SK-N-SH (cell line): ENCODE data around the gene DTNA. TPM values are rescaled to one million over a fixed set of nuclear protein-coding genes. Genes with fewer than 3 reads are reported as not detected.

Experiments
- CTCF ChIA-PET: fragments of 300-600, 350-600 bp; formaldehyde crosslinking; extraction: SDS; loops from one replicate; lab custom pipeline; 2021; lab: Yijun Ruan, JAX
- POLR2A ChIA-PET: fragments of 350-600 bp; sonication (Branson Sonifier 250); formaldehyde crosslinking; extraction: SDS; loops from one replicate; lab custom pipeline; 2020; ENCODE audit warnings: antibody characterized with exemption, inconsistent platforms; lab: Yijun Ruan, JAX
- DNase-seq: peaks from one replicate; pipeline ENCODE4 v3.0.0; 2012
- H2AFZ ChIP-seq: fragments of 200-600 bp; sonication (generic); 2 replicates; pipeline ENCODE4 v1.8.1; 2016; ENCODE audit warnings: antibody characterized with exemption, mild to moderate bottlenecking, low read depth
- H3F3A ChIP-seq: fragments of 200-600 bp; sonication (generic); replicated peaks from 2 replicates; pipeline ENCODE3; 2016; ENCODE audit warnings: antibody characterized with exemption, mild to moderate bottlenecking; ENCODE audit not compliant: insufficient read depth
- H3K27ac ChIP-seq, 2 experiments: fragments of 200-500 bp in 1 of 2; fragments of 200-600 bp in 1 of 2; sonication (Bioruptor generic) in 1 of 2; sonication (generic), shearing (Covaris generic) in 1 of 2; 2 replicates each; pipeline versions ENCODE4 v1.5.1 to v1.6.1; 2014 to 2016; ENCODE audit warnings: low read depth in 2 of 2, inconsistent platforms in 1 of 2, low read length in 1 of 2, mild to moderate bottlenecking in 1 of 2, mixed read lengths in 1 of 2
- H3K27me3 ChIP-seq: fragments of 200-600 bp; sonication (generic), shearing (Covaris generic); 2 replicates; pipeline ENCODE4 v1.6.1; 2016; ENCODE audit warnings: mixed run types; ENCODE audit not compliant: insufficient read depth
- H3K36me3 ChIP-seq, 2 experiments: fragments of 200-500 bp in 1 of 2; fragments of 200-600 bp in 1 of 2; sonication (Bioruptor generic) in 1 of 2; sonication (generic) in 1 of 2; replicated peaks in 1 of 2; 2 replicates each; pipeline versions ENCODE3 to v1.5.1; 2014 to 2016; ENCODE audit warnings: low read length in 1 of 2, mild to moderate bottlenecking in 1 of 2; ENCODE audit not compliant: insufficient read depth in 2 of 2, control insufficient read depth in 1 of 2
- H3K4me1 ChIP-seq, 2 experiments: fragments of 200-500 bp in 1 of 2; fragments of 200-600 bp in 1 of 2; sonication (Bioruptor generic) in 1 of 2; sonication (generic), shearing (Covaris generic) in 1 of 2; 2 replicates each; pipeline versions ENCODE4 v1.5.1 to v1.6.1; 2014 to 2016; ENCODE audit warnings: low read depth in 1 of 2, low read length in 1 of 2, mixed run types in 1 of 2; ENCODE audit not compliant: insufficient read depth in 2 of 2, control insufficient read depth in 1 of 2
- H3K4me2 ChIP-seq: fragments of 200-600 bp; sonication (generic), shearing (Covaris generic); 2 replicates; pipeline ENCODE4 v1.6.1; 2017; ENCODE audit warnings: mixed run types
- H3K4me3 ChIP-seq, 2 experiments: fragments of 200-500 bp in 1 of 2; fragments of 200-600 bp in 1 of 2; sonication (Bioruptor generic) in 1 of 2; sonication (generic), shearing (Covaris generic) in 1 of 2; 2 replicates each; pipeline versions ENCODE4 v1.5.1 to v1.8.1; 2014 to 2016; ENCODE audit warnings: low read depth in 2 of 2, inconsistent platforms in 1 of 2, low read length in 1 of 2, mild to moderate bottlenecking in 1 of 2, mixed read lengths in 1 of 2, moderate library complexity in 1 of 2
- H3K79me2 ChIP-seq: fragments of 200-600 bp; sonication (generic); 2 replicates; pipeline ENCODE4 v1.8.1; 2017; ENCODE audit warnings: mild to moderate bottlenecking; ENCODE audit not compliant: insufficient read depth
- H3K9ac ChIP-seq: fragments of 200-600 bp; sonication (generic); 2 replicates; pipeline ENCODE4 v1.6.1; 2017; ENCODE audit warnings: mixed run types
- H3K9me2 ChIP-seq: fragments of 200-600 bp; sonication (generic); 2 replicates; pipeline ENCODE4 v1.6.1; 2017; ENCODE audit warnings: mixed run types
- H3K9me3 ChIP-seq: fragments of 200-600 bp; sonication (generic); 2 replicates; pipeline ENCODE4 v1.6.1; 2017; ENCODE audit warnings: mixed run types, mild to moderate bottlenecking, moderate library complexity
- H4K20me1 ChIP-seq: fragments of 200-600 bp; sonication (generic); 2 replicates; pipeline ENCODE4 v1.6.1; 2017; ENCODE audit warnings: mild to moderate bottlenecking, mixed run types; ENCODE audit not compliant: insufficient read depth
- FOSL2 ChIP-seq: IDR thresholded peaks from 2 replicates; pipeline ENCODE4 v1.4.0; 2012; ENCODE audit warnings: low read depth, mild to moderate bottlenecking, moderate library complexity, borderline replicate concordance
- FOXM1 ChIP-seq: IDR thresholded peaks from 2 replicates; pipeline ENCODE4 v1.4.0; 2012; ENCODE audit warnings: low read depth, mild to moderate bottlenecking
- GABPA ChIP-seq: IDR thresholded peaks from 2 replicates; pipeline ENCODE4 v1.4.0; 2012; ENCODE audit warnings: low read depth, mild to moderate bottlenecking
- JUND ChIP-seq: IDR thresholded peaks from 2 replicates; pipeline ENCODE4 v1.4.0; 2012
- MXI1 ChIP-seq: IDR thresholded peaks from 2 replicates; pipeline ENCODE4 v1.6.1; 2012; ENCODE audit warnings: mild to moderate bottlenecking, low read depth, low read length, improper control_type of control experiment
- NFIC ChIP-seq: IDR thresholded peaks from 2 replicates; pipeline ENCODE4 v1.4.0; 2012; ENCODE audit warnings: borderline replicate concordance
- NRF1 ChIP-seq: IDR thresholded peaks from 2 replicates; pipeline ENCODE4 v1.6.1; 2012; ENCODE audit warnings: low read depth, mild to moderate bottlenecking, low read length
- POLR2AphosphoS5 ChIP-seq: IDR thresholded peaks from 2 replicates; pipeline ENCODE4 v1.6.1; 2012; ENCODE audit warnings: low read depth, low read length
- RAD21 ChIP-seq: IDR thresholded peaks from 2 replicates; pipeline ENCODE4 v1.6.1; 2012; ENCODE audit warnings: mild to moderate bottlenecking, low read length
- SIN3A ChIP-seq: IDR thresholded peaks from 2 replicates; pipeline ENCODE4 v1.6.1; 2012; ENCODE audit warnings: low read depth, mild to moderate bottlenecking, low read length, moderate library complexity, borderline replicate concordance
- SMC3 ChIP-seq: IDR thresholded peaks from 2 replicates; pipeline ENCODE4 v1.6.1; 2012; ENCODE audit warnings: low read depth, low read length, improper control_type of control experiment
- TAF1 ChIP-seq: IDR thresholded peaks from 2 replicates; pipeline ENCODE4 v1.6.1; 2012; ENCODE audit warnings: low read depth, mild to moderate bottlenecking, low read length, moderate library complexity, borderline replicate concordance
- TEAD4 ChIP-seq: IDR thresholded peaks from 2 replicates; pipeline ENCODE4 v1.4.0; 2012; ENCODE audit warnings: mild to moderate bottlenecking, borderline replicate concordance; ENCODE audit not compliant: insufficient read depth
- polyA plus RNA-seq, 3 experiments: library from polyadenylated mRNA; depleted of rRNA; stranded (reverse); fragments of >200 nt; gene quantifications; 2 replicates each; pipeline ENCODE4 v1.2.3, GENCODE V29; 2012
- TF ChIP-seq, protein P1 (sequence below): IDR thresholded peaks from 2 replicates; pipeline ENCODE4 v1.6.1; 2012; ENCODE audit warnings: mild to moderate bottlenecking, low read depth, low read length, moderate library complexity
- TF ChIP-seq, protein P2 (sequence below): fragments of 200-600 bp; sonication (generic); IDR thresholded peaks from 2 replicates; pipeline ENCODE4 v1.6.1; 2017; ENCODE audit warnings: antibody characterized with exemption, mild to moderate bottlenecking, moderate library complexity
- TF ChIP-seq, protein P3 (sequence below): IDR thresholded peaks from 2 replicates; pipeline ENCODE4 v1.4.0; 2012; ENCODE audit warnings: low read depth

The DTNA gene
- polyA plus RNA-seq, 1 of the 3 experiments (the other 2 are of a cell fraction) = 7.9 TPM

- CTCF ChIA-PET = no interaction called here
These were observed 213.8 kb downstream of the DTNA start for GRCh38 chr18:34923911-34924310.

More at GRCh38 chr18:34923911-34924310, 213.8 kb downstream of the DTNA start:
- TF ChIP-seq NFIC = no peak
- TF ChIP-seq, protein P1, sequence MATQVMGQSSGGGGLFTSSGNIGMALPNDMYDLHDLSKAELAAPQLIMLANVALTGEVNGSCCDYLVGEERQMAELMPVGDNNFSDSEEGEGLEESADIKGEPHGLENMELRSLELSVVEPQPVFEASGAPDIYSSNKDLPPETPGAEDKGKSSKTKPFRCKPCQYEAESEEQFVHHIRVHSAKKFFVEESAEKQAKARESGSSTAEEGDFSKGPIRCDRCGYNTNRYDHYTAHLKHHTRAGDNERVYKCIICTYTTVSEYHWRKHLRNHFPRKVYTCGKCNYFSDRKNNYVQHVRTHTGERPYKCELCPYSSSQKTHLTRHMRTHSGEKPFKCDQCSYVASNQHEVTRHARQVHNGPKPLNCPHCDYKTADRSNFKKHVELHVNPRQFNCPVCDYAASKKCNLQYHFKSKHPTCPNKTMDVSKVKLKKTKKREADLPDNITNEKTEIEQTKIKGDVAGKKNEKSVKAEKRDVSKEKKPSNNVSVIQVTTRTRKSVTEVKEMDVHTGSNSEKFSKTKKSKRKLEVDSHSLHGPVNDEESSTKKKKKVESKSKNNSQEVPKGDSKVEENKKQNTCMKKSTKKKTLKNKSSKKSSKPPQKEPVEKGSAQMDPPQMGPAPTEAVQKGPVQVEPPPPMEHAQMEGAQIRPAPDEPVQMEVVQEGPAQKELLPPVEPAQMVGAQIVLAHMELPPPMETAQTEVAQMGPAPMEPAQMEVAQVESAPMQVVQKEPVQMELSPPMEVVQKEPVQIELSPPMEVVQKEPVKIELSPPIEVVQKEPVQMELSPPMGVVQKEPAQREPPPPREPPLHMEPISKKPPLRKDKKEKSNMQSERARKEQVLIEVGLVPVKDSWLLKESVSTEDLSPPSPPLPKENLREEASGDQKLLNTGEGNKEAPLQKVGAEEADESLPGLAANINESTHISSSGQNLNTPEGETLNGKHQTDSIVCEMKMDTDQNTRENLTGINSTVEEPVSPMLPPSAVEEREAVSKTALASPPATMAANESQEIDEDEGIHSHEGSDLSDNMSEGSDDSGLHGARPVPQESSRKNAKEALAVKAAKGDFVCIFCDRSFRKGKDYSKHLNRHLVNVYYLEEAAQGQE = no peak
- no peak for TF ChIP-seq SMC3
- TF ChIP-seq, protein P2, sequence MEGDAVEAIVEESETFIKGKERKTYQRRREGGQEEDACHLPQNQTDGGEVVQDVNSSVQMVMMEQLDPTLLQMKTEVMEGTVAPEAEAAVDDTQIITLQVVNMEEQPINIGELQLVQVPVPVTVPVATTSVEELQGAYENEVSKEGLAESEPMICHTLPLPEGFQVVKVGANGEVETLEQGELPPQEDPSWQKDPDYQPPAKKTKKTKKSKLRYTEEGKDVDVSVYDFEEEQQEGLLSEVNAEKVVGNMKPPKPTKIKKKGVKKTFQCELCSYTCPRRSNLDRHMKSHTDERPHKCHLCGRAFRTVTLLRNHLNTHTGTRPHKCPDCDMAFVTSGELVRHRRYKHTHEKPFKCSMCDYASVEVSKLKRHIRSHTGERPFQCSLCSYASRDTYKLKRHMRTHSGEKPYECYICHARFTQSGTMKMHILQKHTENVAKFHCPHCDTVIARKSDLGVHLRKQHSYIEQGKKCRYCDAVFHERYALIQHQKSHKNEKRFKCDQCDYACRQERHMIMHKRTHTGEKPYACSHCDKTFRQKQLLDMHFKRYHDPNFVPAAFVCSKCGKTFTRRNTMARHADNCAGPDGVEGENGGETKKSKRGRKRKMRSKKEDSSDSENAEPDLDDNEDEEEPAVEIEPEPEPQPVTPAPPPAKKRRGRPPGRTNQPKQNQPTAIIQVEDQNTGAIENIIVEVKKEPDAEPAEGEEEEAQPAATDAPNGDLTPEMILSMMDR = no peak
- no peak for TF ChIP-seq FOXM1
- TF ChIP-seq MXI1 = no peak
- no peak for TF ChIP-seq FOSL2
- TF ChIP-seq, protein P3, sequence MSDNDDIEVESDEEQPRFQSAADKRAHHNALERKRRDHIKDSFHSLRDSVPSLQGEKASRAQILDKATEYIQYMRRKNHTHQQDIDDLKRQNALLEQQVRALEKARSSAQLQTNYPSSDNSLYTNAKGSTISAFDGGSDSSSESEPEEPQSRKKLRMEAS = no peak
- TF ChIP-seq SIN3A = no peak
- no peak for TF ChIP-seq TAF1
- no peak for TF ChIP-seq GABPA
- TF ChIP-seq NRF1 = no peak
- no peak for TF ChIP-seq JUND
- no peak for TF ChIP-seq RAD21
- no peak for TF ChIP-seq POLR2AphosphoS5
- TF ChIP-seq TEAD4 = no peak
- TF ChIP-seq, all 33 proteins: peak for 0
- H3K79me2 ChIP-seq = no peaks in the 10 kb centered on the region
- H3K9me3 ChIP-seq = no peaks in the 10 kb centered on the region
- no peaks in the 10 kb centered on the region for H3K9me2 ChIP-seq
- no peaks in the 10 kb centered on the region for H4K20me1 ChIP-seq
- no peak overlapping the region for H3K9ac ChIP-seq
- no peaks in the 10 kb centered on the region; a peak in 1 of 4 replicates for H3K4me1 ChIP-seq
- no peak overlapping the region for H2AFZ ChIP-seq
- no peak overlapping the region for H3K4me3 ChIP-seq
- no peak overlapping the region for H3K4me2 ChIP-seq
- no peak for DNase-seq
- no peaks in the 10 kb centered on the region for H3K27me3 ChIP-seq
- no peaks in the 10 kb centered on the region for H3K36me3 ChIP-seq
- POLR2A ChIA-PET = no interaction called here
- no peaks in the 10 kb centered on the region for H3F3A ChIP-seq
- no peak overlapping the region for H3K27ac ChIP-seq
